ENCODE results near the gene CCK.
A peak's percentile ranks its signal among the peaks of the same experiment; 100 is the strongest.

CCK gene

GRCh38 chr3:42263354-42264346 lies 2.3 kb downstream of the CCK start:
- POLR2A ChIA-PET: no interaction called here
- H3K4me3 ChIP-seq (ENCODE audit: low read depth, low read length): peak overlapping the region; percentile 6; the same call in 1 of the 2 replicates
- no peak for DNase-seq (ENCODE audit: low read depth, low spot score)
- CTCF ChIA-PET: interaction anchor here (1.2 to 5.5 kb wide), 5 partner anchors 8 to 180 kb away, joined by 3 to 35 read pairs (median 4); no protein-coding TSS in a partner anchor
- no peak for TF ChIP-seq CTCF (IDR thresholded peaks at IDR 0.05; ENCODE audit: insufficient read depth, low read length, missing control alignments)

GRCh38 chr3:42262525-42262924 lies 3.5 kb downstream of the CCK start:
- ChIA-PET POLR2A (no interaction called here), CTCF (interaction anchor here (0.7 to 5.5 kb wide), 3 partner anchors 14 to 285 kb away, joined by 3 to 35 read pairs (median 18); no protein-coding TSS in a partner anchor)
- DNase-seq (ENCODE audit: low read depth, low spot score): peak; percentile 52
- H3K4me3 ChIP-seq (ENCODE audit: low read depth, low read length): no peak overlapping the region
- TF ChIP-seq CTCF (IDR thresholded peaks at IDR 0.05; ENCODE audit: insufficient read depth, low read length, missing control alignments): no peak

GRCh38 chr3:42257007-42257406 lies 9.0 kb downstream of the CCK start:
- H3K4me3 ChIP-seq (ENCODE audit: low read depth, low read length): no peak overlapping the region
- ChIA-PET CTCF (no interaction called here), POLR2A (no interaction called here)
- no peak for DNase-seq (ENCODE audit: low read depth, low spot score)
- no peak for TF ChIP-seq CTCF (IDR thresholded peaks at IDR 0.05; ENCODE audit: insufficient read depth, low read length, missing control alignments)

GRCh38 chr3:42256135-42256819 lies 9.7 kb downstream of the CCK start:
- CTCF ChIA-PET: interaction anchor here (1.4 to 2.4 kb wide), 2 partner anchors 8 to 188 kb away, joined by 3 to 14 read pairs; no protein-coding TSS in a partner anchor
- no peak for DNase-seq (ENCODE audit: low read depth, low spot score)
- POLR2A ChIA-PET: no interaction called here
- H3K4me3 ChIP-seq (ENCODE audit: low read depth, low read length): no peak overlapping the region
- no peak for TF ChIP-seq CTCF (IDR thresholded peaks at IDR 0.05; ENCODE audit: insufficient read depth, low read length, missing control alignments)

- no peak for TF ChIP-seq CTCF (IDR thresholded peaks at IDR 0.05; ENCODE audit: insufficient read depth, low read length, missing control alignments)
- DNase-seq (ENCODE audit: low read depth, low spot score): no peak
- ChIA-PET POLR2A (no interaction called here), CTCF (interaction anchor here (1.4 to 2.4 kb wide), 4 partner anchors 8 to 189 kb away, joined by 3 to 14 read pairs (median 8); no protein-coding TSS in a partner anchor)
- H3K4me3 ChIP-seq (ENCODE audit: low read depth, low read length): no peak overlapping the region
Observed at GRCh38 chr3:42254566-42254965, 11.4 kb downstream of the CCK start.

GRCh38 chr3:42250761-42251160 lies 15.2 kb downstream of the CCK start:
- H3K4me3 ChIP-seq (ENCODE audit: low read depth, low read length): no peak overlapping the region
- ChIA-PET POLR2A (no interaction called here), CTCF (interaction anchor here (0.6 to 7.3 kb wide), 4 partner anchors 21 to 298 kb away, joined by 3 to 107 read pairs (median 19); no protein-coding TSS in a partner anchor)
- no peak for DNase-seq (ENCODE audit: low read depth, low spot score)
- TF ChIP-seq CTCF (IDR thresholded peaks at IDR 0.05; ENCODE audit: insufficient read depth, low read length, missing control alignments): no peak

Data from AG04449 (cell line).